Esophagus squamous epithelium (tissue), 4 donors: Measurements from ENCODE around the gene AKR1C2.
"Not testable (repeated sequence)": the region's sequence is repeated elsewhere in the genome, so short reads cannot be mapped to it uniquely, and the experiment has no call there.

ENCODE experiments used
- CTCF ChIP-seq, 6 experiments: fragments of 450-650 bp in 4 of 6; fragments of 200-600 bp in 2 of 6; sonication (generic) in 2 of 6; IDR thresholded peaks; one replicate each; pipeline ENCODE4 v1.5.1; 2016 to 2019; ENCODE audit warnings: antibody characterized with exemption in 6 of 6, mild to moderate bottlenecking in 4 of 6, moderate library complexity in 4 of 6
- POLR2A ChIP-seq, 4 donors: fragments of 450-650 bp; IDR thresholded peaks; one replicate each; pipeline ENCODE4 v1.6.1; 2017; ENCODE audit warnings: antibody characterized with exemption in 4 of 4, mild to moderate bottlenecking in 4 of 4, moderate library complexity in 3 of 4

GRCh38 chr10:4943416-4943815 lies 60.2 kb downstream of the AKR1C2 start:
- TF ChIP-seq CTCF, POLR2A (IDR thresholded peaks at IDR 0.05): not testable (repeated sequence)
